H1 (cell line): Measurements from ENCODE around the gene RAB7B. TPM values are rescaled to one million over a fixed set of nuclear protein-coding genes. Genes with fewer than 3 reads are reported as not detected.
A peak's percentile ranks its signal among the peaks of the same experiment; 100 is the strongest.

Source experiments
- CTCF ChIA-PET: fragments of 300-600 bp; sonication (Branson Sonifier 250); formaldehyde crosslinking; loops from one replicate; lab custom pipeline; 2021; ENCODE audit not compliant: partially characterized antibody; lab: Charles Lee
- POLR2A ChIA-PET: fragments of 300-600 bp; sonication (Branson Sonifier 250); formaldehyde crosslinking; loops from one replicate; lab custom pipeline; 2021; ENCODE audit warnings: inconsistent platforms; ENCODE audit not compliant: partially characterized antibody; lab: Charles Lee
- DNase-seq, 2 experiments: peaks; one replicate each; pipeline versions ENCODE4 v3.0.0 to v3.0.0-alpha.2; 2010 to 2022; ENCODE audit warnings: low spot score in 2 of 2, low read depth in 1 of 2, mixed read lengths in 1 of 2
- FAIRE-seq: peaks from 2 replicates; lab custom pipeline; 2011; peaks lifted over from hg19 to GRCh38; lab: Jason Lieb, UNC
- H2AFZ ChIP-seq: 2 replicates; pipeline ENCODE4 v1.8.1; 2012; ENCODE audit warnings: low read length, inconsistent platforms
- H2AK5ac ChIP-seq: 2 replicates; pipeline ENCODE4 v1.6.1; 2013; ENCODE audit warnings: low read depth, low read length
- H2BK120ac ChIP-seq: replicated peaks from 2 replicates; pipeline ENCODE3; 2013; ENCODE audit warnings: low read depth, low read length, inconsistent platforms
- H2BK12ac ChIP-seq: 2 replicates; pipeline ENCODE4 v1.6.1; 2013; ENCODE audit warnings: low read depth, low read length
- H2BK15ac ChIP-seq: 2 replicates; pipeline ENCODE4 v1.6.1; 2013; ENCODE audit warnings: low read length
- H2BK20ac ChIP-seq: 2 replicates; pipeline ENCODE4 v1.6.1; 2013; ENCODE audit warnings: low read length
- H2BK5ac ChIP-seq: 2 replicates; pipeline ENCODE4 v1.6.1; 2013; ENCODE audit warnings: low read depth, low read length
- H3K14ac ChIP-seq: 2 replicates; pipeline ENCODE4 v1.6.1; 2013; ENCODE audit warnings: inconsistent platforms; ENCODE audit not compliant: insufficient read length
- H3K18ac ChIP-seq: 2 replicates; pipeline ENCODE4 v1.6.1; 2013; ENCODE audit warnings: low read length; ENCODE audit errors: extremely low read depth
- H3K23ac ChIP-seq: 2 replicates; pipeline ENCODE4 v1.6.1; 2013; ENCODE audit warnings: inconsistent platforms; ENCODE audit not compliant: insufficient read length
- H3K23me2 ChIP-seq: 2 replicates; pipeline ENCODE4 v1.6.1; 2013; ENCODE audit warnings: low read depth, low read length
- H3K27ac ChIP-seq: 2 replicates; pipeline ENCODE4 v1.6.1; 2011; ENCODE audit warnings: low read depth, low read length, inconsistent platforms
- H3K27me3 ChIP-seq, 4 experiments: replicated peaks in 1 of 4; 1 replicate in 1 of 4; 2 replicates in 3 of 4; pipeline versions ENCODE4 v1.6.1 to v1.8.1; 2011 to 2013; ENCODE audit warnings: low read length in 3 of 4, mild to moderate bottlenecking in 3 of 4, inconsistent platforms in 2 of 4, mixed read lengths in 2 of 4, moderate library complexity in 1 of 4; ENCODE audit not compliant: control insufficient read depth in 3 of 4, insufficient read depth in 3 of 4; ENCODE audit errors: extremely low read depth in 1 of 4
- H3K36me3 ChIP-seq, 4 experiments: 2 replicates each; pipeline versions ENCODE4 v1.6.1 to v1.8.1; 2011 to 2013; ENCODE audit warnings: mild to moderate bottlenecking in 4 of 4, low read length in 3 of 4, moderate library complexity in 2 of 4, control low read depth in 1 of 4, inconsistent platforms in 1 of 4; ENCODE audit not compliant: insufficient read depth in 4 of 4, control insufficient read depth in 2 of 4
- H3K4ac ChIP-seq: replicated peaks from 2 replicates; pipeline ENCODE3; 2013; ENCODE audit warnings: low read length, low read depth, mixed read lengths, inconsistent platforms; ENCODE audit not compliant: insufficient read length
- H3K4me1 ChIP-seq, 4 experiments: replicated peaks in 1 of 4; 1 replicate in 1 of 4; 2 replicates in 3 of 4; pipeline versions ENCODE4 v1.6.1 to v1.8.1; 2011 to 2013; ENCODE audit warnings: low read length in 3 of 4, inconsistent platforms in 2 of 4, mixed read lengths in 1 of 4; ENCODE audit not compliant: insufficient read depth in 4 of 4, control insufficient read depth in 3 of 4
- H3K4me2 ChIP-seq, 2 experiments: 2 replicates each; pipeline versions ENCODE4 v1.6.1 to v1.8.1; 2011 to 2013; ENCODE audit warnings: low read depth in 2 of 2, low read length in 2 of 2, control low read depth in 1 of 2, inconsistent platforms in 1 of 2, mild to moderate bottlenecking in 1 of 2; ENCODE audit not compliant: insufficient read depth in 1 of 2
- H3K4me3 ChIP-seq, 4 experiments: fragments of 200-600, 300-600 bp in 1 of 4; sonication (generic), shearing (Covaris generic), sonication (Bioruptor Twin) in 1 of 4; 2 replicates each; pipeline versions ENCODE4 v1.5.1 to v1.8.1; 2011 to 2016; ENCODE audit warnings: low read length in 4 of 4, low read depth in 3 of 4, control low read depth in 2 of 4, inconsistent platforms in 2 of 4, mild to moderate bottlenecking in 2 of 4, mixed read lengths in 1 of 4, moderate library complexity in 1 of 4; ENCODE audit not compliant: insufficient read depth in 2 of 4; ENCODE audit errors: extremely low read depth in 1 of 4
- H3K56ac ChIP-seq: replicated peaks from 2 replicates; pipeline ENCODE3; 2013; ENCODE audit warnings: low read depth, mild to moderate bottlenecking, mixed read lengths, low read length, inconsistent platforms; ENCODE audit not compliant: insufficient read length
- H3K79me1 ChIP-seq: 2 replicates; pipeline ENCODE4 v1.6.1; 2013; ENCODE audit warnings: low read depth, low read length, control low read depth
- H3K79me2 ChIP-seq, 2 experiments: 2 replicates each; pipeline versions ENCODE4 v1.6.1 to v1.8.1; 2012 to 2013; ENCODE audit warnings: low read length in 2 of 2, mild to moderate bottlenecking in 2 of 2, inconsistent platforms in 1 of 2; ENCODE audit not compliant: insufficient read depth in 2 of 2, control insufficient read depth in 1 of 2
- H3K9ac ChIP-seq, 4 experiments: replicated peaks in 1 of 4; 1 replicate in 1 of 4; 2 replicates in 3 of 4; pipeline versions ENCODE4 v1.6.1 to v1.8.1; 2011 to 2013; ENCODE audit warnings: low read depth in 3 of 4, low read length in 3 of 4, control low read depth in 2 of 4, mild to moderate bottlenecking in 2 of 4, moderate library complexity in 2 of 4, inconsistent platforms in 1 of 4; ENCODE audit errors: extremely low read depth in 1 of 4
- H3K9me3 ChIP-seq, 2 experiments: 2 replicates each; pipeline versions ENCODE4 v1.6.1 to v1.8.1; 2012 to 2013; ENCODE audit warnings: mild to moderate bottlenecking in 2 of 2, moderate library complexity in 2 of 2, control low read depth in 1 of 2, inconsistent platforms in 1 of 2, low read depth in 1 of 2, low read length in 1 of 2, mixed read lengths in 1 of 2; ENCODE audit not compliant: insufficient read depth in 2 of 2
- H4K20me1 ChIP-seq, 2 experiments: replicated peaks in 1 of 2; 2 replicates each; pipeline versions ENCODE3 to v1.8.1; 2011 to 2013; ENCODE audit warnings: inconsistent platforms in 2 of 2, low read length in 2 of 2, mild to moderate bottlenecking in 1 of 2; ENCODE audit not compliant: insufficient read depth in 2 of 2, control insufficient read depth in 1 of 2
- H4K5ac ChIP-seq: 2 replicates; pipeline ENCODE4 v1.6.1; 2013; ENCODE audit warnings: low read length, low read depth, mixed read lengths, inconsistent platforms; ENCODE audit not compliant: insufficient read length
- H4K8ac ChIP-seq: 2 replicates; pipeline ENCODE4 v1.8.0; 2013; ENCODE audit warnings: mild to moderate bottlenecking, moderate library complexity, low read length, inconsistent platforms; ENCODE audit not compliant: insufficient read depth; ENCODE audit errors: extremely low read depth
- H4K91ac ChIP-seq: replicated peaks from 2 replicates; pipeline ENCODE3; 2013; ENCODE audit warnings: low read length, mixed read lengths, inconsistent platforms; ENCODE audit not compliant: insufficient read length
- CHD2 ChIP-seq: IDR thresholded peaks from 2 replicates; pipeline ENCODE4 v1.6.1; 2012; ENCODE audit warnings: low read length, improper control_type of control experiment
- POLR2AphosphoS5 ChIP-seq: IDR thresholded peaks from 2 replicates; pipeline ENCODE4 v1.6.1; 2011; ENCODE audit warnings: low read depth, low read length
- TEAD4 ChIP-seq: IDR thresholded peaks from 2 replicates; pipeline ENCODE4 v1.6.1; 2012; ENCODE audit warnings: low read depth, low read length, inconsistent platforms, mixed read lengths
- WGBS, 2 experiments: shearing (Covaris generic) in 1 of 2; methylation state at CpG; one replicate each; pipeline versions ENCODE4 v1.1.6 to v1.1.7; 2013 to 2015; ENCODE audit warnings: low lambda C conversion rate in 2 of 2, mixed read lengths in 2 of 2, inconsistent platforms in 1 of 2, low coverage in 1 of 2, missing lambda C conversion rate in 1 of 2; ENCODE audit not compliant: insufficient replicate concordance in 2 of 2, insufficient coverage in 1 of 2, insufficient read length in 1 of 2; ENCODE audit errors: extremely low coverage in 1 of 2, missing lambda C conversion rate in 1 of 2; 5-methylcytosine and 5-hydroxymethylcytosine counted together
- polyA plus RNA-seq, 7 experiments: library from polyadenylated mRNA; depleted of rRNA in 3 of 7; stranded (reverse) in 5 of 7; unstranded in 2 of 7; fragments of >200 nt in 5 of 7; fragments of 200-250 nt in 2 of 7; gene quantifications; 1 replicate in 5 of 7; 2 replicates in 1 of 7; 4 replicates in 1 of 7; pipeline versions ENCODE4 v1.2.1 to v1.2.3, GENCODE V29; 2011 to 2013; ENCODE audit warnings: missing spikeins in 2 of 7, mixed read lengths in 2 of 7
- total RNA-seq: library from RNA; stranded (reverse); fragmentation: NEBNext Ultra II Directional; extraction: Animal tissue kit (Norgen Biotek cat#: 25700); gene quantifications from 2 replicates; pipeline ENCODE4 v1.2.1, GENCODE V29; 2021

RAB7B gene
- total and polyA plus RNA-seq, 2 of the 8 experiments (the other 6 are each of a cell fraction or from before 2014, with no cell fraction given) = 0.05 TPM; not detected in 1

GRCh38 chr1:205972491-205973168 lies 30.6 kb downstream of the RAB7B start:
- no peak for DNase-seq

More at GRCh38 chr1:205972491-205973168, 30.6 kb downstream of the RAB7B start:
- Histone ChIP-seq H3K27ac (no peak overlapping the region), H3K9ac (no peak overlapping the region), H3K79me1 (peaks cover 5% of the 10 kb centered on the region), H3K23me2 (peaks cover 27% of the 10 kb centered on the region), H3K9me3 (peaks cover 0 to 4% of the 10 kb centered on the region in 2 experiments; a peak in 1 of 4 replicates), H3K4me2 (no peak overlapping the region; a peak in 1 of 4 replicates)
- WGBS, 2 experiments = 79 to 100% methylated on average over 3 to 11 of the region's 11 CpGs
- CTCF ChIA-PET = interaction anchor here (1.0 to 2.1 kb wide), 6 partner anchors 29 to 314 kb away, joined by 3 to 9 read pairs (median 4); partner anchors contain the start of gene SLC26A9
- no peak for TF ChIP-seq POLR2AphosphoS5
- no peak for TF ChIP-seq CHD2
- TF ChIP-seq TEAD4 = no peak
- TF ChIP-seq, all 59 proteins: peak for 0
- H3K36me3 ChIP-seq = no peaks in the 10 kb centered on the region; a peak in 1 of 8 replicates
- no peak overlapping the region for H2AFZ ChIP-seq
- H2BK120ac ChIP-seq = peak overlapping the region; percentile 55
- peak overlapping the region; percentile 100 for H3K56ac ChIP-seq
- peak overlapping the region; percentile 99 for H2AK5ac ChIP-seq
- no peaks in the 10 kb centered on the region; a peak in 2 of 7 replicates for H3K4me1 ChIP-seq
- FAIRE-seq = no peak
- H3K23ac ChIP-seq = peak overlapping the region; percentile 85
- no peak overlapping the region for H4K5ac ChIP-seq
- no peaks in the 10 kb centered on the region; a peak in 1 of 7 replicates for H3K27me3 ChIP-seq
- no peak overlapping the region; the same call in 1 of the 2 replicates for H4K8ac ChIP-seq
- H2BK15ac ChIP-seq = peak overlapping the region; percentile 10; the same call in 1 of the 2 replicates
- H3K79me2 ChIP-seq = no peaks in the 10 kb centered on the region
- H2BK5ac ChIP-seq = 0 out of 2 replicates have a peak overlapping the region, but pooled peaks have one; percentile 5
- peak overlapping the region; percentile 34 for H3K4ac ChIP-seq
- H4K91ac ChIP-seq = peak overlapping the region; percentile 52
- POLR2A ChIA-PET = interaction anchor here (0.9 kb wide), 1 partner anchor 10 kb away, joined by 3 read pairs; no protein-coding TSS in a partner anchor
- no peak overlapping the region for H3K14ac ChIP-seq
- peak overlapping the region; percentile 3; the same call in 1 of the 2 replicates for H2BK12ac ChIP-seq
- H4K20me1 ChIP-seq = peaks cover 0 to 27% of the 10 kb centered on the region in 2 experiments
- no peak overlapping the region for H3K18ac ChIP-seq
- no peak overlapping the region for H3K4me3 ChIP-seq
- H2BK20ac ChIP-seq = no peak overlapping the region
